OCI-LY1 (cell line): ENCODE results near the gene SMYD2.

ENCODE experiments used
- EZH2 ChIP-seq: fragments of 200-600 bp; sonication (generic), shearing (Covaris generic); IDR thresholded peaks from 2 replicates; pipeline ENCODE4 v1.8.0; 2017; ENCODE audit warnings: borderline replicate concordance, mixed run types, mild to moderate bottlenecking, antibody characterized with exemption, low read length, moderate library complexity, mixed read lengths
- TF ChIP-seq, protein P1 (sequence below): fragments of 200-600 bp; sonication (generic), shearing (Covaris generic); IDR thresholded peaks from 2 replicates; pipeline ENCODE4 v1.5.1; 2017; ENCODE audit warnings: mild to moderate bottlenecking, antibody characterized with exemption, low read length, moderate library complexity, mixed read lengths

DNA sequence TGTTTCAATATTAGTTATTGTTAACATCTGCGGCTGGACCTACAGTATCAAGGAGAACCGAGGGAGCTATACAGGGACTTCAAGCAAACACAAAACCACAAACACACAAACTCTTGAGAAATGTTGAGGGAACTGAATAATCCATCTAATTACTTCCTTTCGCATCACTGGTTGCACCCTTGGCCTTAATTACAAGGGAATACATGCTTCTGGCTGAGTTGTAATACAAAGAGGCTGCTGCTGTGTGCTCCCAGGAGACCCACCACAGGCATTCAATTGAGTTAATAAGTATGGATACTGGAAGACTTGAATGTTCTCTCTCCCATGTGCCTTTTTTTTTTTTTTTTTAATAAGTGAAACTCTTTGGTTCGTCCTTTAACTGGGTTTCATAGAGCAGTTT is 16.8 kb upstream of the SMYD2 start:
- TF ChIP-seq, protein P1, sequence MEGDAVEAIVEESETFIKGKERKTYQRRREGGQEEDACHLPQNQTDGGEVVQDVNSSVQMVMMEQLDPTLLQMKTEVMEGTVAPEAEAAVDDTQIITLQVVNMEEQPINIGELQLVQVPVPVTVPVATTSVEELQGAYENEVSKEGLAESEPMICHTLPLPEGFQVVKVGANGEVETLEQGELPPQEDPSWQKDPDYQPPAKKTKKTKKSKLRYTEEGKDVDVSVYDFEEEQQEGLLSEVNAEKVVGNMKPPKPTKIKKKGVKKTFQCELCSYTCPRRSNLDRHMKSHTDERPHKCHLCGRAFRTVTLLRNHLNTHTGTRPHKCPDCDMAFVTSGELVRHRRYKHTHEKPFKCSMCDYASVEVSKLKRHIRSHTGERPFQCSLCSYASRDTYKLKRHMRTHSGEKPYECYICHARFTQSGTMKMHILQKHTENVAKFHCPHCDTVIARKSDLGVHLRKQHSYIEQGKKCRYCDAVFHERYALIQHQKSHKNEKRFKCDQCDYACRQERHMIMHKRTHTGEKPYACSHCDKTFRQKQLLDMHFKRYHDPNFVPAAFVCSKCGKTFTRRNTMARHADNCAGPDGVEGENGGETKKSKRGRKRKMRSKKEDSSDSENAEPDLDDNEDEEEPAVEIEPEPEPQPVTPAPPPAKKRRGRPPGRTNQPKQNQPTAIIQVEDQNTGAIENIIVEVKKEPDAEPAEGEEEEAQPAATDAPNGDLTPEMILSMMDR = no peak
- no peak for TF ChIP-seq EZH2
